ENCODE data around the gene ZC3H13.

DNA sequence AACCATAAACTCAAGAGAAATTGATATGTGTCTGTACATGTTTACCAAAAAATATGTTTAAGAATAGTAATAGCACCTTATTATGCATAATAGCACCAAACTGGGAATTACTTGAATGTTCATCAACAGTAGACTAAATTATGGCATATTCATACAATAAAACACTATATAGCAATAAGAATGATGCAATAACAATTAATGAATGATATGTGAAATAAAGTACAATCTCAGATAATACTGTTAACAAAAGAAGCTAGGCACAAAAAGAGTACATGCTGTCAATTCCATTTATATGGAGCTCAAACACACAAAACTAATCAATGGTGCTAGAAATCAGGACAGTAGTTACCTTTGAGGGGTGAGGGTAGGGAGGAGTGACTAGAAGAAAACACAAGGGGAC is 36.3 kb downstream of the ZC3H13 start:
- TF ChIP-seq, protein P1, sequence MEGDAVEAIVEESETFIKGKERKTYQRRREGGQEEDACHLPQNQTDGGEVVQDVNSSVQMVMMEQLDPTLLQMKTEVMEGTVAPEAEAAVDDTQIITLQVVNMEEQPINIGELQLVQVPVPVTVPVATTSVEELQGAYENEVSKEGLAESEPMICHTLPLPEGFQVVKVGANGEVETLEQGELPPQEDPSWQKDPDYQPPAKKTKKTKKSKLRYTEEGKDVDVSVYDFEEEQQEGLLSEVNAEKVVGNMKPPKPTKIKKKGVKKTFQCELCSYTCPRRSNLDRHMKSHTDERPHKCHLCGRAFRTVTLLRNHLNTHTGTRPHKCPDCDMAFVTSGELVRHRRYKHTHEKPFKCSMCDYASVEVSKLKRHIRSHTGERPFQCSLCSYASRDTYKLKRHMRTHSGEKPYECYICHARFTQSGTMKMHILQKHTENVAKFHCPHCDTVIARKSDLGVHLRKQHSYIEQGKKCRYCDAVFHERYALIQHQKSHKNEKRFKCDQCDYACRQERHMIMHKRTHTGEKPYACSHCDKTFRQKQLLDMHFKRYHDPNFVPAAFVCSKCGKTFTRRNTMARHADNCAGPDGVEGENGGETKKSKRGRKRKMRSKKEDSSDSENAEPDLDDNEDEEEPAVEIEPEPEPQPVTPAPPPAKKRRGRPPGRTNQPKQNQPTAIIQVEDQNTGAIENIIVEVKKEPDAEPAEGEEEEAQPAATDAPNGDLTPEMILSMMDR (IDR thresholded peaks at IDR 0.05; ENCODE audit: control extremely low read depth in 1 of 3, insufficient read depth in 1 of 3, low read depth in 1 of 3, low read length in 3 of 3), result no peak
- TF ChIP-seq KDM5A (IDR thresholded peaks at IDR 0.05; ENCODE audit: low read length), result no peak

All from H1 (cell line).